H1 (cell line): ENCODE data around the gene IL3. TPM values are rescaled to one million over a fixed set of nuclear protein-coding genes. Genes with fewer than 3 reads are reported as not detected.

Source experiments
- ATF2 ChIP-seq: IDR thresholded peaks from 2 replicates; pipeline ENCODE4 v1.6.1; 2012; ENCODE audit warnings: low read length, inconsistent platforms
- BACH1 ChIP-seq: IDR thresholded peaks from 2 replicates; pipeline ENCODE4 v1.6.1; 2012; ENCODE audit warnings: low read length, improper control_type of control experiment
- CBX8 ChIP-seq: fragments of 300-800, 300-1000 bp; sonication (generic); IDR thresholded peaks from 2 replicates; pipeline ENCODE4 v1.7.1; 2016; ENCODE audit warnings: low read depth, low read length, borderline replicate concordance
- CHD7 ChIP-seq: fragments of 300-600 bp; sonication (generic); IDR thresholded peaks from 2 replicates; pipeline ENCODE4 v1.7.1; 2012; ENCODE audit warnings: low read length, moderate library complexity, mild to moderate bottlenecking, inconsistent platforms; ENCODE audit not compliant: insufficient replicate concordance
- FOSL1 ChIP-seq: IDR thresholded peaks from 2 replicates; pipeline ENCODE4 v1.6.1; 2011; ENCODE audit warnings: mild to moderate bottlenecking, low read depth, low read length, moderate library complexity; ENCODE audit not compliant: insufficient read depth
- HDAC6 ChIP-seq: IDR thresholded peaks from one replicate; pipeline ENCODE4 v1.7.1; 2012; ENCODE audit warnings: low read depth, mild to moderate bottlenecking, inconsistent platforms, low read length, moderate library complexity
- KDM4A ChIP-seq: IDR thresholded peaks from one replicate; pipeline ENCODE4 v1.7.1; 2012; ENCODE audit warnings: low read depth, mild to moderate bottlenecking, moderate library complexity, low read length, inconsistent platforms; ENCODE audit not compliant: severe bottlenecking
- KDM5A ChIP-seq: fragments of 200-600 bp; IDR thresholded peaks from 2 replicates; pipeline ENCODE4 v1.7.1; 2012; ENCODE audit warnings: mild to moderate bottlenecking, low read length, inconsistent platforms, mixed read lengths
- MAFK ChIP-seq: IDR thresholded peaks from 2 replicates; pipeline ENCODE4 v1.6.1; 2012; ENCODE audit warnings: low read depth, mild to moderate bottlenecking, improper control_type of control experiment, low read length
- RFX5 ChIP-seq: IDR thresholded peaks from 2 replicates; pipeline ENCODE4 v1.6.1; 2011; ENCODE audit warnings: low read depth, low read length, improper control_type of control experiment, borderline replicate concordance
- polyA plus RNA-seq, 7 experiments: library from polyadenylated mRNA; depleted of rRNA in 3 of 7; stranded (reverse) in 5 of 7; unstranded in 2 of 7; fragments of >200 nt in 5 of 7; fragments of 200-250 nt in 2 of 7; gene quantifications; 1 replicate in 5 of 7; 2 replicates in 1 of 7; 4 replicates in 1 of 7; pipeline versions ENCODE4 v1.2.1 to v1.2.3, GENCODE V29; 2011 to 2013; ENCODE audit warnings: missing spikeins in 2 of 7, mixed read lengths in 2 of 7
- total RNA-seq: library from RNA; stranded (reverse); fragmentation: NEBNext Ultra II Directional; extraction: Animal tissue kit (Norgen Biotek cat#: 25700); gene quantifications from 2 replicates; pipeline ENCODE4 v1.2.1, GENCODE V29; 2021

The IL3 gene
- total and polyA plus RNA-seq, 2 of the 8 experiments (the other 6 are each of a cell fraction or from before 2014, with no cell fraction given) = not detected

- no peak for TF ChIP-seq CHD7
- TF ChIP-seq ATF2 = no peak
- TF ChIP-seq RFX5 = no peak
- no peak for TF ChIP-seq KDM4A
- no peak for TF ChIP-seq CBX8
- no peak for TF ChIP-seq HDAC6
- TF ChIP-seq KDM5A = no peak
- TF ChIP-seq FOSL1 = no peak
- TF ChIP-seq MAFK = no peak
- TF ChIP-seq BACH1 = no peak
These were observed 37.7 kb upstream of the IL3 start (continued) for GRCh38 chr5:132022737-132023136.
